Peyer's patch (tissue), 4 donors: ENCODE data around the gene KL. TPM values are rescaled to one million over a fixed set of nuclear protein-coding genes. Genes with fewer than 3 reads are reported as not detected.

ENCODE experiments used
- DNase-seq, 3 donors: peaks; one replicate each; pipeline ENCODE4 v3.0.0-alpha.2; 2017 to 2019
- H3K27ac ChIP-seq, 4 donors: fragments of 200-600 bp; sonication (generic); one replicate each; pipeline ENCODE4 v1.5.1; 2016 to 2019
- H3K27me3 ChIP-seq, 2 donors: fragments of 200-600 bp; sonication (generic); one replicate each; pipeline ENCODE4 v1.5.1; 2019
- H3K36me3 ChIP-seq, 3 donors: fragments of 200-600 bp; sonication (generic); one replicate each; pipeline ENCODE4 v1.5.1; 2016 to 2019
- H3K4me1 ChIP-seq, 4 donors: fragments of 200-600 bp; sonication (generic); one replicate each; pipeline ENCODE4 v1.5.1; 2016 to 2019
- H3K4me3 ChIP-seq, 4 donors: fragments of 200-600 bp; sonication (generic); 1 replicate in 3 of 4; 2 replicates in 1 of 4; pipeline ENCODE4 v1.5.1; 2016 to 2019; ENCODE audit warnings: mild to moderate bottlenecking in 1 of 4
- H3K9me3 ChIP-seq, 4 donors: fragments of 200-600 bp; sonication (generic); one replicate each; pipeline ENCODE4 v1.5.1; 2016 to 2019; ENCODE audit warnings: mild to moderate bottlenecking in 1 of 4
- CTCF ChIP-seq, 6 experiments: fragments of 450-650 bp in 4 of 6; fragments of 200-600 bp in 2 of 6; sonication (generic) in 1 of 6; IDR thresholded peaks; one replicate each; pipeline ENCODE4 v1.5.1; 2017 to 2019; ENCODE audit warnings: antibody characterized with exemption in 6 of 6, mild to moderate bottlenecking in 3 of 6, moderate library complexity in 1 of 6
- POLR2A ChIP-seq, 2 donors: fragments of 450-650 bp; IDR thresholded peaks; one replicate each; pipeline ENCODE4 v1.5.1; 2017; ENCODE audit warnings: antibody characterized with exemption in 2 of 2, mild to moderate bottlenecking in 2 of 2, moderate library complexity in 2 of 2
- total RNA-seq, 4 donors: library from RNA; depleted of rRNA; stranded (reverse); fragments of >200 nt; gene quantifications; one replicate each; pipeline ENCODE4 v1.1.0, GENCODE V29; 2016

KL gene
- total RNA-seq, 4 donors from 2014 or later: 2.5 to 7.0 (median 4.9) TPM

DNA sequence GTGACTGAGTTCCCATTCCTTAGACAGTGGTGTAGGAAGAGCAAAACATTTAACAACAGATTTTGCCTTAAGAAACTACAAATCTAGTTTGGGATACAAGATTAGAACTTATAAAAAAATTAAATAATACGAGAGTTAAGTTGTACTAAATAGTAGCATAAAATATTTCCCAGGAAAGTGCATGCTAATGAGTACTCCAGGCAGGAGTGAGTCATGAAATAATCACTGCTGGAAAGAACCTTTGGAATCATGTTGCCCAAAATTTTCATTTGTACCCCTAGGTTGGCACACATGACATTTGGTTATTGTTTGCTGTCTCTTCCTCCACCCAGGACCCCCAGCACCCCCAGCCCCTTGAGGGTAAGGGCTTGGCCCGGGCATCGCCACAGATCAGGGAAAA is 26.3 kb upstream of the KL start:
- no peak for DNase-seq
- Histone ChIP-seq H3K9me3 (no peaks in the 10 kb centered on the region), H3K4me3 (no peak overlapping the region), H3K27me3 (no peaks in the 10 kb centered on the region), H3K36me3 (no peaks in the 10 kb centered on the region), H3K4me1 (no peaks in the 10 kb centered on the region), H3K27ac (no peak overlapping the region)
- TF ChIP-seq CTCF (IDR thresholded peaks at IDR 0.05) (no peak), POLR2A (IDR thresholded peaks at IDR 0.05) (no peak)

- no peak for DNase-seq
- H3K36me3 ChIP-seq: no peaks in the 10 kb centered on the region
- no peaks in the 10 kb centered on the region for H3K27me3 ChIP-seq
- H3K27ac ChIP-seq: no peak overlapping the region
- no peaks in the 10 kb centered on the region for H3K4me1 ChIP-seq
- no peaks in the 10 kb centered on the region for H3K9me3 ChIP-seq
- TF ChIP-seq POLR2A (IDR thresholded peaks at IDR 0.05) (no peak), CTCF (IDR thresholded peaks at IDR 0.05) (no peak)
- no peak overlapping the region for H3K4me3 ChIP-seq
Measured at GRCh38 chr13:32993145-32993544, 23.1 kb upstream of the KL start.

DNA sequence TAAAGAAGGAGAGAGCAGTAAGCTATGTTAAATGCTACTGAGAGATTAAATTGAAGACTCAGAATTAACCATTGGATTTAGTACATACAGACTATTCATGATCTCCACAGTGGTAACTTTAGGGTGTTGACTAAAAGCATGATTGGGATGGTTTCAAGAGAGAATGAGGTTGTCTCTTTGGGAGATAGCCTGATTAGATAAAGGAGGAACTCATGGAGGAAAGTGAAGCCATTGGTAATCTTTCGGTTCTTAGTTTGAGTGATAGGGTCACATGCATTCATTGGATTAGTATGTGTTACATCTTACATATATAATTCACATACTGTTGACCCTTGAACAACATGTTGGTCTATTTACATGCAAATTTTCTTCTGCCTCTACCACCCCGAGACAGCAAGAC is 18.8 kb upstream of the KL start:
- no peaks in the 10 kb centered on the region for H3K27me3 ChIP-seq
- TF ChIP-seq POLR2A (IDR thresholded peaks at IDR 0.05): no peak
- no peak for TF ChIP-seq CTCF (IDR thresholded peaks at IDR 0.05)
- no peaks in the 10 kb centered on the region for H3K36me3 ChIP-seq
- no peaks in the 10 kb centered on the region for H3K9me3 ChIP-seq
- no peak overlapping the region for H3K4me3 ChIP-seq
- DNase-seq: no peak
- no peaks in the 10 kb centered on the region for H3K4me1 ChIP-seq
- H3K27ac ChIP-seq: no peak overlapping the region

DNA sequence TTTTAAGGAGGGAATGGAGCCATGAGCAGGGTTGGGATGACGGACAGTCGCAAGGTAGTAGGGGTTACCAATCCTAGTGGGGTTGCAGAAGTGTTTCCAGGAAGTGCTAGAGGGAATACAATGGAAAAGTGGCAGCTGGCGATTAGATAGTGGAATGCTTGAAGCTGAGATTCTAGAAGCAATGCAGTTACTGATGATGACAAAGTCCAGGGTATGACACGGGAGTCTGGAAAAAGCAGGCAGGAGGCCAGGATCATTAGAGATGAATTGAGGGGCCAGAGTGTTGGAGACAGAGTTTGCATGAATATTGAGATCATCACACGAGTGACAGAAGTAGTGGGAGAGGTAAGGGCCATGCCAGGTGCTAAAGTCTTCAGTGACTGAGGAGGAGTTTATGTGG is 17.3 kb upstream of the KL start:
- Histone ChIP-seq H3K9me3 (no peaks in the 10 kb centered on the region), H3K27me3 (no peaks in the 10 kb centered on the region), H3K4me1 (no peaks in the 10 kb centered on the region), H3K4me3 (no peak overlapping the region), H3K36me3 (no peaks in the 10 kb centered on the region), H3K27ac (no peak overlapping the region)
- no peak for TF ChIP-seq POLR2A (IDR thresholded peaks at IDR 0.05)
- no peak for TF ChIP-seq CTCF (IDR thresholded peaks at IDR 0.05)
- no peak for DNase-seq

DNA sequence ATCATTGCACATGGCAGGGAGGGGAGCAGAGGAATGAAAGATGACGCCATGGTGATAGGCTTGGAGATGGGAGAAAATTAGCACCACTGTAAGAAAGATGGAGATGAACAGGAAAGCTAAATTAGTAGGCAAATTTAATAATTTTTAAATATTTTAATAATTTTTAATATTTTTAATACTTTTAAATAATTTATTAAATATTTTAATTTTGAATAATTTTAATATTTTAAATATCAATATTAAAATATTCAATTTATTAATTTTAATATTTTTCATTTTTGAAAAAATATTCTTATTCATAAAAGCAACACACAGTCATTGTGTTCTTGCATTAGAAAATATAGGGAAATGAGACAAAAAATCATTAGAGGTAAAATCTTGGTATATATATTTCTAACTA is 15.9 kb upstream of the KL start:
- DNase-seq: no peak
- Histone ChIP-seq H3K27ac (no peak overlapping the region), H3K4me3 (no peak overlapping the region), H3K4me1 (no peaks in the 10 kb centered on the region), H3K27me3 (no peaks in the 10 kb centered on the region), H3K36me3 (no peaks in the 10 kb centered on the region), H3K9me3 (no peaks in the 10 kb centered on the region)
- no peak for TF ChIP-seq CTCF (IDR thresholded peaks at IDR 0.05)
- no peak for TF ChIP-seq POLR2A (IDR thresholded peaks at IDR 0.05)

- Histone ChIP-seq H3K36me3 (no peaks in the 10 kb centered on the region), H3K9me3 (peaks cover 0 to 6% (median 0%) of the 10 kb centered on the region in 4 donors), H3K27me3 (no peaks in the 10 kb centered on the region), H3K4me3 (no peak overlapping the region), H3K27ac (no peak overlapping the region), H3K4me1 (no peaks in the 10 kb centered on the region)
- no peak for DNase-seq
- TF ChIP-seq CTCF (IDR thresholded peaks at IDR 0.05): no peak
- no peak for TF ChIP-seq POLR2A (IDR thresholded peaks at IDR 0.05)
Measured at GRCh38 chr13:33003458-33004019, 12.7 kb upstream of the KL start.
